ENCODE results near the gene SLC25A6.
A peak's percentile ranks its signal among the peaks of the same experiment; 100 is the strongest.
"Not testable (repeated sequence)": the region's sequence is repeated elsewhere in the genome, so short reads cannot be mapped to it uniquely, and the experiment has no call there.

Gene SLC25A6

GRCh38 chrX:1351981-1352714, 39.8 kb downstream of the SLC25A6 start:
- DNase-seq = no peak

- not testable (repeated sequence) for DNase-seq
Observed at GRCh38 chrX:1349606-1350005, 42.3 kb downstream of the SLC25A6 start.

- DNase-seq = peak; percentile 56
Observed at GRCh38 chrX:1341545-1342184, 50.2 kb downstream of the SLC25A6 start.

GRCh38 chrX:1336948-1337779, 54.7 kb downstream of the SLC25A6 start:
- DNase-seq = no peak

- peak; percentile 84 for DNase-seq
Observed at GRCh38 chrX:1336331-1336943, 55.5 kb downstream of the SLC25A6 start, which contains the start of gene IL3RA. Gene IL3RA (plus strand): TSS chrX:1336785. CDS start chrX:1341766, 4,981 bp downstream.
